B cell (primary cell): ENCODE measurements around the gene POLRMT. TPM values are rescaled to one million over a fixed set of nuclear protein-coding genes. Genes with fewer than 3 reads are reported as not detected.

Experiments used
- ATAC-seq: fragments of 200-7000 bp; cut with Tn5 transposase; one replicate; pipeline ENCODE4 v1.10.0; 2021; ENCODE audit warnings: low read depth, mild to moderate bottlenecking, moderate number of reproducible peaks, moderate library complexity
- CTCF ChIA-PET: fragments of 350-600 bp; sonication (Branson Sonifier 250); formaldehyde crosslinking; loops from one replicate; lab custom pipeline; 2021; ENCODE audit warnings: antibody characterized with exemption, inconsistent platforms; lab: Charles Lee
- POLR2A ChIA-PET: fragments of 350-600 bp; sonication (Branson Sonifier 250); formaldehyde crosslinking; loops from one replicate; lab custom pipeline; 2021; ENCODE audit warnings: antibody characterized with exemption; lab: Charles Lee
- DNase-seq: peaks from one replicate; pipeline ENCODE4 v3.0.0; 2013
- H2AFZ ChIP-seq: 2 replicates; pipeline ENCODE4 v1.6.1; 2012; ENCODE audit warnings: mild to moderate bottlenecking, low read depth, low read length; ENCODE audit not compliant: insufficient read depth, poor library complexity, severe bottlenecking
- H3K27ac ChIP-seq, 2 donors: 1 replicate in 1 of 2; 2 replicates in 1 of 2; pipeline ENCODE4 v1.5.1; 2012 to 2013; ENCODE audit warnings: low read length in 2 of 2, mild to moderate bottlenecking in 2 of 2, moderate library complexity in 1 of 2
- H3K27me3 ChIP-seq, 4 experiments: fragments of 200-600 bp in 1 of 4; sonication (generic) in 1 of 4; replicated peaks in 1 of 4; 1 replicate in 2 of 4; 2 replicates in 2 of 4; pipeline versions ENCODE4 v1.6.1 to v1.7.0; 2013 to 2016; ENCODE audit warnings: low read length in 3 of 4, mild to moderate bottlenecking in 2 of 4, mixed read lengths in 1 of 4, moderate library complexity in 1 of 4; ENCODE audit not compliant: insufficient read depth in 4 of 4, control insufficient read depth in 3 of 4; ENCODE audit errors: control extremely low read depth in 1 of 4
- H3K36me3 ChIP-seq, 2 experiments: replicated peaks in 1 of 2; 1 replicate in 1 of 2; 2 replicates in 1 of 2; pipeline versions ENCODE4 v1.6.1 to v1.7.1; 2013; ENCODE audit warnings: low read length in 1 of 2; ENCODE audit not compliant: insufficient read depth in 2 of 2, control insufficient read depth in 1 of 2; ENCODE audit errors: control extremely low read depth in 1 of 2, extremely low read depth in 1 of 2
- H3K4me1 ChIP-seq, 2 donors: fragments of 200-600 bp in 1 of 2; sonication (generic) in 1 of 2; 1 replicate in 1 of 2; 2 replicates in 1 of 2; pipeline versions ENCODE4 v1.5.1 to v1.6.1; 2013 to 2017; ENCODE audit warnings: low read length in 2 of 2; ENCODE audit not compliant: control insufficient read depth in 2 of 2, insufficient read depth in 2 of 2
- H3K4me2 ChIP-seq: replicated peaks from 2 replicates; pipeline ENCODE3; 2012; ENCODE audit warnings: mild to moderate bottlenecking, low read depth, low read length; ENCODE audit not compliant: poor library complexity, severe bottlenecking
- H3K4me3 ChIP-seq, 5 experiments: fragments of 200-600 bp in 1 of 5; sonication (generic) in 1 of 5; 1 replicate in 3 of 5; 2 replicates in 2 of 5; pipeline versions ENCODE4 v1.5.1 to v1.7.0; 2011 to 2016; ENCODE audit warnings: low read length in 4 of 5, mild to moderate bottlenecking in 4 of 5, low read depth in 2 of 5, control low read depth in 1 of 5, moderate library complexity in 1 of 5; ENCODE audit not compliant: insufficient read depth in 1 of 5; ENCODE audit errors: control extremely low read depth in 1 of 5, extremely low read depth in 1 of 5
- H3K79me2 ChIP-seq: fragments of 200-600 bp; sonication (generic); one replicate; pipeline ENCODE4 v1.6.0; 2016; ENCODE audit warnings: low read length; ENCODE audit not compliant: control insufficient read depth, insufficient read depth
- H3K9ac ChIP-seq: fragments of 200-600 bp; sonication (generic); 2 replicates; pipeline ENCODE4 v1.6.1; 2017; ENCODE audit warnings: mild to moderate bottlenecking, low read length, moderate library complexity
- H3K9me3 ChIP-seq, 3 donors: one replicate each; pipeline versions ENCODE4 v1.6.1 to v1.7.1; 2013; ENCODE audit warnings: low read length in 2 of 3; ENCODE audit not compliant: control insufficient read depth in 2 of 3, insufficient read depth in 1 of 3; ENCODE audit errors: control extremely low read depth in 1 of 3
- H4K20me1 ChIP-seq: 2 replicates; pipeline ENCODE4 v1.6.0; 2012; ENCODE audit warnings: mild to moderate bottlenecking, low read length; ENCODE audit not compliant: insufficient read depth, control insufficient read depth, poor library complexity, severe bottlenecking
- H3K27ac Mint-ChIP-seq: one replicate; pipeline ENCODE4 v1.8.0; 2021; ENCODE audit warnings: mixed read lengths
- H3K27me3 Mint-ChIP-seq: one replicate; pipeline ENCODE4 v1.8.0; 2021; ENCODE audit warnings: mixed read lengths
- H3K4me1 Mint-ChIP-seq: one replicate; pipeline ENCODE4 v1.8.0; 2021; ENCODE audit warnings: mixed read lengths
- H3K4me3 Mint-ChIP-seq: one replicate; pipeline ENCODE4 v1.8.0; 2021; ENCODE audit warnings: mixed read lengths
- H3K9me3 Mint-ChIP-seq: one replicate; pipeline ENCODE4 v1.8.0; 2022; ENCODE audit warnings: mixed read lengths; ENCODE audit not compliant: insufficient read depth
- EZH2 ChIP-seq: IDR thresholded peaks from 2 replicates; pipeline ENCODE4 v1.6.1; 2012; ENCODE audit warnings: borderline replicate concordance, low read depth, mild to moderate bottlenecking, moderate library complexity, low read length; ENCODE audit not compliant: insufficient read depth, poor library complexity, severe bottlenecking
- WGBS: methylation state at CpG from one replicate; pipeline ENCODE4 v1.1.5; 2013; ENCODE audit warnings: missing lambda C conversion rate; ENCODE audit not compliant: insufficient coverage; 5-methylcytosine and 5-hydroxymethylcytosine counted together
- intact Hi-C: fragments of 100-400 bp; cut with micrococcal nuclease; formaldehyde crosslinking; loops from one replicate; pipeline ENCODE4 v1.10.0; 2022
- polyA plus RNA-seq: library from polyadenylated mRNA; depleted of rRNA; stranded (reverse); fragments of >200 nt; gene quantifications from 2 replicates; pipeline ENCODE4 v1.2.3, GENCODE V29; 2012
- total RNA-seq, 2 donors: library from RNA; stranded (reverse); fragments of 120-200 nt in 1 of 2; gene quantifications; 1 replicate in 1 of 2; 2 replicates in 1 of 2; pipeline versions ENCODE4 v1.2.3 to v1.2.4, GENCODE V29; 2013 to 2022
- TF ChIP-seq, protein P1 (sequence below): fragments of 200-600 bp; IDR thresholded peaks from one replicate; pipeline ENCODE4 v1.8.0; 2022; ENCODE audit warnings: antibody characterized with exemption, mild to moderate bottlenecking

The POLRMT gene
- total and polyA plus RNA-seq, 2 donors (not counting 1 experiment from before 2014, with no cell fraction given): 77.8 to 98.0 TPM

GRCh38 chr19:572140-572742, 61.1 kb downstream of the POLRMT start, which contains the start of gene BSG:
Gene BSG (plus strand): TSS chr19:572596. CDS start chr19:572635, 39 bp downstream.
- Mint-ChIP-seq H3K9me3 (no peaks in the 10 kb centered on the region), H3K27ac (peak within 1 kb of the TSS; percentile 99), H3K4me1 (peaks cover 35% of the 10 kb centered on the region), H3K27me3 (no peaks in the 10 kb centered on the region), H3K4me3 (peak within 1 kb of the TSS; percentile 99)
- Histone ChIP-seq H2AFZ (peak within 1 kb of the TSS; percentile 85), H3K9me3 (no peaks in the 10 kb centered on the region), H3K27ac (peak within 1 kb of the TSS; percentile 85 to 89), H3K4me3 (peak within 1 kb of the TSS; percentile 69 to 89 (median 81)), H4K20me1 (peaks cover 42% of the 10 kb centered on the region), H3K4me1 (peaks cover 19 to 33% of the 10 kb centered on the region in 2 donors), H3K79me2 (peaks cover 48% of the 10 kb centered on the region), H3K27me3 (no peaks in the 10 kb centered on the region), H3K4me2 (peak within 1 kb of the TSS; percentile 96), H3K9ac (peak within 1 kb of the TSS; percentile 87), H3K36me3 (no peaks in the 10 kb centered on the region)
- DNase-seq: peak; percentile 99
- intact Hi-C loops: loop anchor here (1.0 to 5.0 kb wide), 6 partner anchors 17 to 835 kb away; partner anchors contain the start of genes CDC34, DAZAP1, HCN2 and POLRMT
- no peak for TF ChIP-seq EZH2
- TF ChIP-seq, protein P1, sequence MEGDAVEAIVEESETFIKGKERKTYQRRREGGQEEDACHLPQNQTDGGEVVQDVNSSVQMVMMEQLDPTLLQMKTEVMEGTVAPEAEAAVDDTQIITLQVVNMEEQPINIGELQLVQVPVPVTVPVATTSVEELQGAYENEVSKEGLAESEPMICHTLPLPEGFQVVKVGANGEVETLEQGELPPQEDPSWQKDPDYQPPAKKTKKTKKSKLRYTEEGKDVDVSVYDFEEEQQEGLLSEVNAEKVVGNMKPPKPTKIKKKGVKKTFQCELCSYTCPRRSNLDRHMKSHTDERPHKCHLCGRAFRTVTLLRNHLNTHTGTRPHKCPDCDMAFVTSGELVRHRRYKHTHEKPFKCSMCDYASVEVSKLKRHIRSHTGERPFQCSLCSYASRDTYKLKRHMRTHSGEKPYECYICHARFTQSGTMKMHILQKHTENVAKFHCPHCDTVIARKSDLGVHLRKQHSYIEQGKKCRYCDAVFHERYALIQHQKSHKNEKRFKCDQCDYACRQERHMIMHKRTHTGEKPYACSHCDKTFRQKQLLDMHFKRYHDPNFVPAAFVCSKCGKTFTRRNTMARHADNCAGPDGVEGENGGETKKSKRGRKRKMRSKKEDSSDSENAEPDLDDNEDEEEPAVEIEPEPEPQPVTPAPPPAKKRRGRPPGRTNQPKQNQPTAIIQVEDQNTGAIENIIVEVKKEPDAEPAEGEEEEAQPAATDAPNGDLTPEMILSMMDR: no peak
- ChIA-PET CTCF (interaction anchor here (0.8 kb wide), 1 partner anchor 61 kb away, joined by 4 read pairs; no protein-coding TSS in a partner anchor), POLR2A (interaction anchor here (0.8 to 1.8 kb wide), 3 partner anchors 41 to 109 kb away, joined by 3 to 4 read pairs (median 3); partner anchors contain the start of genes CDC34 and TPGS1)
- peak; percentile 78 for ATAC-seq
- WGBS: under 1% methylated on average over 78 of the region's 79 CpGs

- CTCF ChIA-PET: interaction anchor here (0.8 kb wide), 1 partner anchor 61 kb away, joined by 4 read pairs; no protein-coding TSS in a partner anchor
- Mint-ChIP-seq H3K9me3 (no peaks in the 10 kb centered on the region), H3K27ac (peak overlapping the region; percentile 99), H3K27me3 (no peaks in the 10 kb centered on the region), H3K4me1 (peaks cover 33% of the 10 kb centered on the region), H3K4me3 (peak overlapping the region; percentile 99)
- DNase-seq (peak; percentile 70), ATAC-seq (peak; percentile 3)
- intact Hi-C loops: loop anchor here (5.0 kb wide), 1 partner anchor 836 kb away; the partner anchor contains the start of gene DAZAP1
- 1% methylated on average over 9 of the region's 14 CpGs for WGBS
- H3K9me3 ChIP-seq: no peaks in the 10 kb centered on the region
- peaks cover 41% of the 10 kb centered on the region for H3K79me2 ChIP-seq
- POLR2A ChIA-PET: interaction anchor here (0.6 to 1.8 kb wide), 2 partner anchors 49 to 65 kb away, joined by 4 read pairs; partner anchors contain the start of gene TPGS1
- no peaks in the 10 kb centered on the region for H3K27me3 ChIP-seq
- H3K4me2 ChIP-seq: peak overlapping the region; percentile 96
- H3K9ac ChIP-seq: peak overlapping the region; percentile 87
- peak overlapping the region; percentile 78 for H2AFZ ChIP-seq
- H3K4me3 ChIP-seq: peak overlapping the region; percentile 61 to 89 (median 77)
- H4K20me1 ChIP-seq: peaks cover 36% of the 10 kb centered on the region
- H3K4me1 ChIP-seq: peaks cover 19 to 33% of the 10 kb centered on the region in 2 donors
- no peak for TF ChIP-seq EZH2
- TF ChIP-seq, protein P1: no peak
- H3K36me3 ChIP-seq: no peaks in the 10 kb centered on the region
- H3K27ac ChIP-seq: peak overlapping the region; percentile 85 to 89
Measured at GRCh38 chr19:571566-571974, 61.8 kb downstream of the POLRMT start.
